ENCODE data around the gene ANO8. TPM values are rescaled to one million over a fixed set of nuclear protein-coding genes. Genes with fewer than 3 reads are reported as not detected.
A peak's percentile ranks its signal among the peaks of the same experiment; 100 is the strongest.

The ANO8 gene
- total and polyA plus RNA-seq, 11 donors = 4.8 to 11.0 (median 7.9) TPM

- ATAC-seq = no peak
- peaks cover 0 to 4% (median 0%) of the 10 kb centered on the region in 9 donors for H3K36me3 ChIP-seq
- no peaks in the 10 kb centered on the region for H3K9me3 ChIP-seq
- no peak for TF ChIP-seq POLR2A (IDR thresholded peaks at IDR 0.05)
- no peak for TF ChIP-seq CTCF (IDR thresholded peaks at IDR 0.05)
- H3K4me1 ChIP-seq = peaks cover 4 to 63% (median 45%) of the 10 kb centered on the region in 12 donors
- H3K4me3 ChIP-seq = no peak overlapping the region
- no peaks in the 10 kb centered on the region for H3K27me3 ChIP-seq
- 86 to 90% (median 89%) methylated on average over 8 of the region's 8 CpGs for WGBS, 4 donors
- peak overlapping the region in 1 of 12 donors; percentile 95 for H3K27ac ChIP-seq
- intact Hi-C loops (cut with DNase I) = loop anchor here in 1 of 10 donors (2.0 kb wide), 1 partner anchor 27 kb away; the partner anchor contains the start of gene ANO8
- no peak for DNase-seq
These were observed 26.7 kb downstream of the ANO8 start for GRCh38 chr19:17307876-17308377.

- peak overlapping the region; percentile 55 to 88 (median 71) for H3K4me3 ChIP-seq
- DNase-seq = no peak
- H3K36me3 ChIP-seq = peaks cover 0 to under 1% (median 0%) of the 10 kb centered on the region in 9 donors
- TF ChIP-seq POLR2A (IDR thresholded peaks at IDR 0.05) = no peak
- H3K9me3 ChIP-seq = no peaks in the 10 kb centered on the region
- peaks cover 6 to 66% (median 49%) of the 10 kb centered on the region in 12 donors for H3K4me1 ChIP-seq
- 6 to 11% (median 8%) methylated on average over 25 to 28 of the region's 28 CpGs for WGBS, 4 donors
- intact Hi-C loops (cut with DNase I) = no loop called here
- no peaks in the 10 kb centered on the region for H3K27me3 ChIP-seq
- H3K27ac ChIP-seq = peak overlapping the region; percentile 75 to 97 (median 95)
- no peak for ATAC-seq
These were observed 28.4 kb downstream of the ANO8 start for GRCh38 chr19:17306285-17306714.

- 0% methylated on average over 29 to 55 of the region's 55 CpGs for WGBS, 4 donors
- intact Hi-C loops (cut with DNase I) = loop anchor here in 1 of 10 donors (2.0 kb wide), 1 partner anchor 31 kb away; the partner anchor contains the start of gene GTPBP3
- H3K9me3 ChIP-seq = no peaks in the 10 kb centered on the region
These were observed 29.0 kb downstream of the ANO8 start, which contains the start of gene MRPL34 for GRCh38 chr19:17305517-17306284. MRPL34 (plus strand) TSS chr19:17305872; CDS start chr19:17305893, 21 bp downstream.

GRCh38 chr19:17305216-17305516 is 29.5 kb downstream of the ANO8 start:
- TF ChIP-seq POLR2A (IDR thresholded peaks at IDR 0.05) = no peak
- TF ChIP-seq CTCF (IDR thresholded peaks at IDR 0.05) = no peak
- Histone ChIP-seq H3K9me3 (no peaks in the 10 kb centered on the region), H3K4me3 (peak overlapping the region; percentile 55 to 88 (median 71)), H3K27me3 (no peaks in the 10 kb centered on the region), H3K27ac (peak overlapping the region; percentile 49 to 97 (median 95)), H3K4me1 (peaks cover 5 to 56% (median 39%) of the 10 kb centered on the region in 12 donors), H3K36me3 (peaks cover 0 to 11% (median 0%) of the 10 kb centered on the region in 9 donors)
- no peak for DNase-seq
- no peak for ATAC-seq
- WGBS, 4 donors = 4 to 8% (median 5%) methylated on average over 5 to 7 of the region's 7 CpGs
- intact Hi-C loops (cut with DNase I) = loop anchor here in 1 of 10 donors (2.0 kb wide), 1 partner anchor 32 kb away; the partner anchor contains the start of gene GTPBP3

More at GRCh38 chr19:17305517-17306284, 29.0 kb downstream of the ANO8 start, which contains the start of gene MRPL34:
- Histone ChIP-seq H3K36me3 (peaks cover 0 to 7% (median 0%) of the 10 kb centered on the region in 9 donors), H3K27ac (peak within 1 kb of the TSS; percentile 75 to 97 (median 95)), H3K27me3 (no peaks in the 10 kb centered on the region), H3K4me3 (peak within 1 kb of the TSS; percentile 55 to 88 (median 71)), H3K4me1 (peaks cover 6 to 61% (median 44%) of the 10 kb centered on the region in 12 donors)
- peak; percentile 56 to 77 (median 68) for ATAC-seq
- DNase-seq = peak; percentile 92 to 98 (median 97)
- peak; percentile 47 to 90 (median 66) for TF ChIP-seq CTCF (IDR thresholded peaks at IDR 0.05)
- peak in 1 of 2 donors; percentile 84 for TF ChIP-seq POLR2A (IDR thresholded peaks at IDR 0.05)
